GM19463 (cell line): ENCODE results near the gene HS3ST2.

Experiments used
- ATAC-seq: cut with Tn5 transposase; IDR thresholded peaks from one replicate; pipeline ENCODE4 v1.9.1; 2021; ENCODE audit warnings: mild to moderate bottlenecking, moderate library complexity; ENCODE audit not compliant: unreplicated experiment

HS3ST2 gene

GRCh38 chr16:22813948-22814710 lies at the start of gene HS3ST2:
TSS of gene HS3ST2 (plus strand) at chr16:22814162. CDS start at chr16:22814611, 449 bp downstream.
- no peak for ATAC-seq

GRCh38 chr16:22764662-22765327 lies 49.2 kb upstream of the HS3ST2 start:
- ATAC-seq, result no peak

DNA sequence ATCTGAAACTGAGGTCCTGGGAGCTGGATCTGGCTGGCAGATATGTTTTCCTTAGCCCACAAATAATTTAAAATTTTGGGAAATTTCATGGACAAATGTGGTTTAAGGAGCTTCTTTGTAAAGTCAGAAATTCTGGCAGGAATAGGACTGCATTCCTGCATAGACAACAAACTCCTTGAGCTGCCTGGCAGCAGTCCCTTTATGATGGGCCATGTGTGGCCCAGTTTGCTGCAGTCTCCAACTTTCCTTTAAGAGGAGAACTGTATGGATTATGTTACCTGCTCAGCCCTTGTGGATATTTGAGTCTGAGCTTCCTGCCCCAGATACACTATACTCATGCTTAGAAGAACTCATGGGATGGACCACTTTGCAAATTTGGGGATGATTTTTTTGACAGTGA lies 48.5 kb upstream of the HS3ST2 start:
- no peak for ATAC-seq

- no peak for ATAC-seq
Measured at GRCh38 chr16:22770866-22771265, 43.1 kb upstream of the HS3ST2 start.

DNA sequence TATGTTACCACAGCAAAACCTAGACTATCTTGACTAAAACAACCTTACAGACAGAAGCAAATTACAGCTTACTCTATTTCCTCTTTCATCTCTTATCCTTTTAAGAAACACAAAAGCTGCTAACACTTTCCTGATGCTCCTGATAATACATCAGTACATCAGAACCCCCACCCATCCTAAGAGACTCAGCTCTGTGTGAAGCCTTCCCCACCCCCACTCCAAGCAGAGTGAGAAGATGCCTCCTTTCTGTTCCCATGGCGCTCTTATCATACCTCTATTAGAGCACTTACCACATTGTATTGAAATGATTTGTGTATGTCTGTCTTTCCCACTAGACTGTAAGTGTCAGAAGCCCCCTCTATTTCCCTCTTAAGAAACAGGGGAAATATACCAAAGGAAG lies 42.4 kb upstream of the HS3ST2 start:
- ATAC-seq, result no peak

DNA sequence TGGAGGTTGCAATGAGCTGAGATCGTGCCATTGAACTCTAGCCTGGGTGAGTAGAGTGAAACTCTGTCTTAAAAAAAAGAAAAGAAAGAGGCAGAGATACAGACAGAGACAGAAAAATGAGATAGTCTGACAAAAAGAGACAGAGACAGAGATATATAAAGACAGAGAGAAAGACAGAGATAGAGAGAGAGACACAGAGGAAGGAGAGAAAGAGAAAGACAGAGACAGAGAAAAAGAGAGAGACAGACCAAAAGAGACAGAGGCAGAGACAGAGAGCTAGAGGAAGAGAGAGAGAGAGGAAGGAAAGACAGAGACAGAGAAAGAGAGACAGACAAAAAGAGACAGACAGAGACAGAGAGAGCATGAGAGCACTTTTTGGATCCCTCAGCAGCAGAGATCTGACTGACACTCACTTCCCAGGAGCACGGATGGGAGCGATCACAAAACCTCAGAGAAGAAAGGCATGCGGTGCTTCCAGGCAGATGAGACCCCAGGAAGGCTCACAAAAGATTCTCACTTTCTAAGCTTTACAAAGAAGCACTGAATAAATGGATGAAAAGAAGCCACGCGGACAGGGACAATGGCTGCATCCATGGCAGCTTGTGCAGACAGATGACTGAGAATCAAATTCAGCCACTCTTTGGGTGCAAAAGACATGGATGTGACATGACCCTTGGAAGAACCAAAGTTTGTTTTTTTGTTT lies 38.6 kb upstream of the HS3ST2 start:
- no peak for ATAC-seq

DNA sequence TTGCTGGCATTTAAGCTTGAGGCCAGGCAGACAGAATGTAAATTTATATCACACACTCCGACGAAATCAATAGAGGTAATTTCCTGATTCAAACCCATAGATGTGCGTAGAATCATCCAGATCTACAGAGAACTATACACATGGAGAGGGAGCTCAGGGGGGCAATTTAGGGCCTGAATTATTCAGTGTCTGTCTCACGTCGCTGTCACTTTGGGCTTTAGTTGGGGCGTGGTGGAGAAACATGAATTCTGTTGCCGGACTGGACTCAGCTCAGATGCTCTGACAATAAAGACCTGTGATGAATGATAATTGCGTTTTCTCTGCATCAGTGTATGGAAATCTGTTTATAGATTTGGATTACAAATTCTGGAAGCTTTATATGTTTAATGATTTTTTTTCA lies 32.5 kb upstream of the HS3ST2 start:
- no peak for ATAC-seq

DNA sequence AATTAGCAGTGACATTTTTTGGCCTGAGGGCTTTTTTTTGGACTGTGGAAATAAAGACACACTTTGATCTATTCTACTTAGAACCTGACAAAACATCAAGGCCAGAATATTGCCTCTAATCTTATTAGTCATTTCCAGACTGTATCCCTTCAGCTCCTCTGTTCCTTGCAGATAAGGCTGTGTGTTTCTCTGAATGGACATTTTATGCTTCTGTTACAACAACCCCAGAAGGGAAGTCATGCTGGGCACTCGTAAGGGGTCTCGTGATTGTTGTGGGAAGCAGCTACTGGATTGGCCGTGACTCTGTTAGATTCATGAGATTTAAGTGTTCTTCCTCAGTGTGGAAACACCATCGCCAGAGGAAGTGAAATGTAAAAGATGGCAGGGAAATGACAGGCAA lies 31.6 kb upstream of the HS3ST2 start:
- no peak for ATAC-seq

GRCh38 chr16:22784690-22785214 lies 29.2 kb upstream of the HS3ST2 start:
- ATAC-seq, result no peak

DNA sequence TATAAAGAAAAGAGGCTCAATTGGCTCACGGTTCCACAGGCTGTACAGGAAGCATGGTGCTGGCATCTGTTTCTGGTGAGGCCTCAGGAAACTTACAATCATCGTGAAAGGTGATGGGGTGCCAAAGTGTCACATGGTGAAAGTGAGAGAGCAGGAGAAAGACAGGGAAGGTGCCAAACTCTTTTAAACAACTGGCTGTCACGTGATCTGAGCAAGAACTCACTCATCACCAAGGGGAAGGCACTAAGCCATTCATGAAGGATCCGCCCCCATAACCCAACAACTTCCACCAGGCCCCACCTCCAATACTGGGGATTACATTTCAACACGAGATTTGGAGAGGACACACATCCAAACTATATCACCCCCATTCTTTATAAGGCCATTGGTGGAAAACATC lies 28.4 kb upstream of the HS3ST2 start:
- ATAC-seq, result no peak

DNA sequence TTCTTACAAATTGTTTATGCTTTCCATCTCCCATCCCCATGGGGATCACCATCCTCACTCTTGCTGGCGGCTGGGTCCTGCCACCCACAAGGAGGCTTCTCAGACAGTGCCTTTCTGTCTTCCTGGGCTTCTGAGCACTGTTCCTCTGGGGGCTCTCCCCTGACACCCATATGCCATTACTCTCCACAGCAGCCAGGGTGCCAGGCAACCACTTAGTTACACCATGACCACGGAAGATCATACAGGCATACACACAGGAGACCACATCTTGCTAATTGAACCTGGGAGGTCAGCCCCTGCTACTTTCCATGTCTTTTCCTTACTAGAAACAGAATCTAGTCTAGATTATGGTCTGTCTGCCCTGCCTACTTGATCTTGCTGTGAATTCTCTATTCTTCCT lies 27.7 kb upstream of the HS3ST2 start:
- no peak for ATAC-seq

- ATAC-seq, result no peak
Measured at GRCh38 chr16:22786691-22787090, 27.3 kb upstream of the HS3ST2 start.

DNA sequence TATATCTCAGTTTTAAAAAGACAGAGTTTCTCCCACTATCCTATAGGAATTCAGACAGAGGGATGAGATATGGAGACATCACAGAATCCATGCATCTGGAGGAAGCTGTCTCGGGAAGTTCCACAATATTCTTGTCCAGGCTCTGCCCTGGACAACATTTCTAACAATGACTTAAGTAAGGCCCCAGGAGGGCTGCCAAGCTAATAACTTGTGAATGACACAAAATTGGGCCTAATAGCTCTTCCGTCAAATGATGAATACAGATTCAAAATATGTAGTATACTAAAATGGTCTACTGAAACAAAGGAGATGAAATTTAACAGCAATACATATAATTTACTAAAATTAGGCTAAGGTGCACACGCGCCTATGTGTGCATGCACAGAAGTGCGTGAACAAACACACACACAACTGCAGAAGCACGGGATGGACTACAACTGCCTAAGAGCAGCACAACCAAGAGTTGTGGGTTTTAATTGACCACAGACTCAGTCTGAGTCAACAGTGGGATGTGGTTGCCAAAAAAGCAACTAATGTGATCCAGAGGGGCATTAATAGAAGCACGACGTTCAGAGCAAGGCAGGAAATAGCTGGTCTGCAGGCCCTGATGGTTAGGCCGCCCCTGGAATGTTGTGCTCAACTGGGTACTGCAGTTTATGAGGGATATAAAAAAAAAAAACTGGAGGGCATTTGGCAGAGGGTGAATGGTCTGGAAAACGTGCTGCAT lies 26.3 kb upstream of the HS3ST2 start:
- no peak for ATAC-seq

- no peak for ATAC-seq
Measured at GRCh38 chr16:22788193-22788530, 25.8 kb upstream of the HS3ST2 start.

DNA sequence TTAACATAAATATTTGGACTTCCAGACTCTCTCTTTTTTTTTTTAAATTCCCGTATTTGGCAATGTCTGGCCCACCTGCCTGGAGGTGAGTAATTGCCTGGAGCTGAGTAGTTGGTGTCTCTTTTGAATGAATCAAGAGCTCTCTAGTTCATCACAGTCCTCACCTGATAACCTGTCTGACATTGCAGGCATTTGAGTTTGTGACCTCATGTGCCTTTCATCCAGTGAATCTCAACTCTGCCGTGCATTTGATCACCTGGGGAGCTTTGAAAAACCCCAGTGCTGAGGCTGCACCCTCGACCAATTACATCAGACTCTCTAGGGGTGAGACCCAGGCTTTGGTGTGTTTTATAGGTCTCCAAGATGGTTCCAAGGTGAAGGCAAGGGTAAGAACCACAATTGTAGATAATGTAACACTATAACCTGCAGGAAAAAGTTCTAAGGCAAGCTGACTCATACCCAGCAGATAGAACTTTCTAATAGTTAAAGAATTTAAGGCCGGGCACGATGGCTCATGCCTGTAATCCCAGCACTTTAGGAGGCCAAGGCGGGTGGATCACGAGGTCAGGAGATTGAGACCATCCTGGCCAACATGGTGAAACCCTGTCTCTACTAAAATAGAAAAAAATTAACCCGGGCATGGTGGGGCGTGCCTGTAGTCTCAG lies 24.5 kb upstream of the HS3ST2 start:
- no peak for ATAC-seq

- no peak for ATAC-seq
Measured at GRCh38 chr16:22797551-22797950, 16.4 kb upstream of the HS3ST2 start.

GRCh38 chr16:22799113-22799512 lies 14.8 kb upstream of the HS3ST2 start:
- no peak for ATAC-seq

DNA sequence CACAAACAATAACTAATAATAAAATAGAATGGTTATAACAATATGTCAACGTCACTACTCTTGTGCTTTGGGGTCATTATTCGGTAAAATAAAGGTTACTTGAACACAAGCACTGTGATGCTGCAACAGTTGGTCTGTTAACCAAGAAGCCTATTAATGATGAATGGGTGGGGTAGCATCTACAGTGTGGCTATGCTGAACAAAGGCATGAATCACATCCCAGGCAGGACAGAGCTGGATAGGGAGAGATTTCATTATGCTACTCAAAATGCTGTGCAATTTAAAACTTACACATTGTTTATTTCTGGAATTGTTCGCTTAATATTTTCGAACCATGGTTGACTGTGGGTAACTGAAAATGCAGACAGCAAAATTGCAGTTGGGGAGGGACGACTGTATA lies 9.1 kb upstream of the HS3ST2 start:
- ATAC-seq, result no peak

GRCh38 chr16:22805326-22805725 lies 8.6 kb upstream of the HS3ST2 start:
- no peak for ATAC-seq

DNA sequence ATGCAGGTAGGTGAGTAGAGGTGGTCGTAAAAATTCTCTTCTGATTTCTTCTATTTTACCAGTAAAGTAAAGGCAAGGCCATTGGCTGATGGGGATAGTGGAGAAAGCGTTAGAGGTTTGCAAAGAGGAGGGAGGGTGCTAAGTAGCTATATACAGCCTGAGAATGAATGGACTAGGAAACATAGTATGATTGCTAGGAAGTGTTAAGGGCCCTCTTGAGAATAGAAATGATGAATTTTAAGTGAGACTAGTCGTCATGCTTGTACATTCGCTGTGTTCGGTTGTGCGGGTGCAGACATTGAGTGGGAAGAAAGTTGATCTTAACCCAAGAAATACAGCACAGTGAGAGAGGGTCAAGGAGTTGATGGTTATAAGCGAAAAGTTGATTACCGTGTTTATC lies 7.2 kb upstream of the HS3ST2 start:
- ATAC-seq, result no peak

DNA sequence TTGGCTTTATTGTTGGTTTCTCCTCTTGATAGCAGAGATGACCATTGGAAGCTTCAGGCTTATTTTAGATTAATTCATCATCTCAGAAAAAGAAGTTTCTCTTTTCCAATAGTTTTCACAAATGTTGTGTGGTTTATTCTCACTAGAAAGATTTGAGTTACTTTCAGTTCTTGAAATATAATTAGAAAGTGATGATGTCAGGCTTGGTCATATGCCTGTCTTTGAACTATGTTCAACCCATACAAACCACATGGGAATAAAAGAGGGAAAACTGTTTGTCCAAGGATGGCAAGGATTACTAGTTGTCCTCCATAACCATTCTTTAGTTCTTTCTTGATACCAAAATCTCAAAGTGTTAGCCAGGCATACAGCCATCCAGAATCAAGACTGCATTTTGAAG lies 3.7 kb upstream of the HS3ST2 start:
- ATAC-seq, result no peak
